ENCODE measurements around the gene C15orf62.

Gene C15orf62

GRCh38 chr15:40769274-40770146, at the start of gene C15orf62:
TSS of gene C15orf62 (plus strand) at chr15:40769980. CDS start at chr15:40770496, 516 bp downstream.
- Histone ChIP-seq H3K4me3 (ENCODE audit: low read length) (peak within 1 kb of the TSS; percentile 69), H3K4me1 (ENCODE audit: low read length) (peaks cover 53% of the 10 kb centered on the region), H3K9ac (ENCODE audit: low read length) (peak within 1 kb of the TSS; percentile 66), H3K27me3 (ENCODE audit: low read depth, low read length) (no peaks in the 10 kb centered on the region), H3K79me2 (ENCODE audit: low read length) (no peaks in the 10 kb centered on the region), H2AFZ (ENCODE audit: low read depth, low read length) (peak within 1 kb of the TSS; percentile 28; the same call in 1 of the 2 replicates), H3K9me3 (ENCODE audit: insufficient read depth, low read length) (no peaks in the 10 kb centered on the region), H3K4me2 (ENCODE audit: low read length) (peak within 1 kb of the TSS; percentile 88), H4K20me1 (ENCODE audit: insufficient read depth, low read length) (no peaks in the 10 kb centered on the region), H3K27ac (ENCODE audit: low read length) (peak within 1 kb of the TSS; percentile 79), H3K36me3 (replicated peaks; ENCODE audit: low read depth, low read length) (peaks cover 14% of the 10 kb centered on the region)
- TF ChIP-seq CTCF (IDR thresholded peaks at IDR 0.05; ENCODE audit: low read depth, low read length) (no peak), EZH2phosphoT487 (IDR thresholded peaks at IDR 0.05; ENCODE audit: low read depth) (no peak)

GRCh38 chr15:40721701-40722100, 48.1 kb upstream of the C15orf62 start:
- Histone ChIP-seq H3K4me2 (ENCODE audit: low read length) (no peak overlapping the region), H3K4me3 (ENCODE audit: low read length) (no peak overlapping the region), H3K36me3 (replicated peaks; ENCODE audit: low read depth, low read length) (peaks cover 22% of the 10 kb centered on the region), H3K9me3 (ENCODE audit: insufficient read depth, low read length) (no peaks in the 10 kb centered on the region), H2AFZ (ENCODE audit: low read depth, low read length) (no peak overlapping the region), H3K4me1 (ENCODE audit: low read length) (no peaks in the 10 kb centered on the region), H3K79me2 (ENCODE audit: low read length) (no peaks in the 10 kb centered on the region), H4K20me1 (ENCODE audit: insufficient read depth, low read length) (no peaks in the 10 kb centered on the region), H3K9ac (ENCODE audit: low read length) (no peak overlapping the region), H3K27ac (ENCODE audit: low read length) (no peak overlapping the region), H3K27me3 (ENCODE audit: low read depth, low read length) (no peaks in the 10 kb centered on the region)
- TF ChIP-seq CTCF (IDR thresholded peaks at IDR 0.05; ENCODE audit: low read depth, low read length) (no peak), EZH2phosphoT487 (IDR thresholded peaks at IDR 0.05; ENCODE audit: low read depth) (no peak)

DNA sequence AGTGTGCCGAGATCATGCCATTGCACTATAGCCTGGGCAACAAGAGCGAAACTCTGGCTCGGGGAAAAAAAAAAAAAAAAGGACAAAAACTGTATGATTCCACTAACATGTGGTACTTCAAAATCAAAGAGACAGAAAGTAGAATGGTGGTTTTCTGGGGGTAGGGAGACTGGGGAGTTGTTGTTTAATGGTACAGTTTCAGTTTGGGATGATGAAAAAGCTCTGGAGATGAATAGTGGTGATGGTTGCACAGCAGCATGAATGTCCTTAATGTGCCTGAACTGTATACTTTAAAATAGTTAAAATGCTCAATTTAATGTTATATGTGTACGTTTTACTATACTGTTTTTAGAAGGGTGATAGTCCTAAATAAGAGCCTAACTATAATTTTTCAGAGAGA, 47.4 kb upstream of the C15orf62 start:
- H2AFZ ChIP-seq (ENCODE audit: low read depth, low read length): no peak overlapping the region
- H3K27ac ChIP-seq (ENCODE audit: low read length): no peak overlapping the region
- H3K79me2 ChIP-seq (ENCODE audit: low read length): no peaks in the 10 kb centered on the region
- no peak overlapping the region for H3K4me3 ChIP-seq (ENCODE audit: low read length)
- no peaks in the 10 kb centered on the region for H4K20me1 ChIP-seq (ENCODE audit: insufficient read depth, low read length)
- no peaks in the 10 kb centered on the region for H3K27me3 ChIP-seq (ENCODE audit: low read depth, low read length)
- H3K4me1 ChIP-seq (ENCODE audit: low read length): no peaks in the 10 kb centered on the region
- peaks cover 22% of the 10 kb centered on the region for H3K36me3 ChIP-seq (replicated peaks; ENCODE audit: low read depth, low read length)
- no peak overlapping the region for H3K9ac ChIP-seq (ENCODE audit: low read length)
- TF ChIP-seq CTCF (IDR thresholded peaks at IDR 0.05; ENCODE audit: low read depth, low read length): no peak
- no peak for TF ChIP-seq EZH2phosphoT487 (IDR thresholded peaks at IDR 0.05; ENCODE audit: low read depth)
- H3K4me2 ChIP-seq (ENCODE audit: low read length): no peak overlapping the region
- no peaks in the 10 kb centered on the region for H3K9me3 ChIP-seq (ENCODE audit: insufficient read depth, low read length)

DNA sequence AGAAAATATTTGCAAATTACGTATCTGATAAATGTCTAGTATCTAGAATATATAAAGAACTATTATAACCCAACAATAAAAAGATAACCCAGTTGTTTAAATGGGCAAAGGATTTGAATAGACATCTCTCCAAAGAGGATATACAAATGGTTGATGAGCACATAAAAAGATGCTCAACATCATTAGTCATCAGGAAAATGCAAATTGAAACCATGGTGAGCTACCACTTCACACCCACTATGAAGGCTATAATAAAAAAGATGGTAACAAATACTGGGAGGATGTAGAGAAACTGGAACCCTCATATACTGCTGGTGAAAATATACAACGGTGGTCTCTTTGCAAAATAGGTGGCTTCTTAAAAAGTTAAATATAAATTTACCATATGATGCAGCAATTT, 46.8 kb upstream of the C15orf62 start:
- Histone ChIP-seq H3K9me3 (ENCODE audit: insufficient read depth, low read length) (no peaks in the 10 kb centered on the region), H4K20me1 (ENCODE audit: insufficient read depth, low read length) (no peaks in the 10 kb centered on the region), H3K4me1 (ENCODE audit: low read length) (no peaks in the 10 kb centered on the region), H3K4me3 (ENCODE audit: low read length) (no peak overlapping the region), H3K4me2 (ENCODE audit: low read length) (no peak overlapping the region), H2AFZ (ENCODE audit: low read depth, low read length) (no peak overlapping the region), H3K36me3 (replicated peaks; ENCODE audit: low read depth, low read length) (peaks cover 19% of the 10 kb centered on the region), H3K27ac (ENCODE audit: low read length) (no peak overlapping the region), H3K27me3 (ENCODE audit: low read depth, low read length) (no peaks in the 10 kb centered on the region), H3K9ac (ENCODE audit: low read length) (no peak overlapping the region), H3K79me2 (ENCODE audit: low read length) (no peaks in the 10 kb centered on the region)
- TF ChIP-seq CTCF (IDR thresholded peaks at IDR 0.05; ENCODE audit: low read depth, low read length) (no peak), EZH2phosphoT487 (IDR thresholded peaks at IDR 0.05; ENCODE audit: low read depth) (no peak)
